Measurements from ENCODE around the gene STPG3. TPM values are rescaled to one million over a fixed set of nuclear protein-coding genes. Genes with fewer than 3 reads are reported as not detected.

STPG3 gene
- total and polyA plus RNA-seq, 2 of the 13 experiments (the other 11 are each of a cell fraction or from before 2014, with no cell fraction given) = not detected

DNA sequence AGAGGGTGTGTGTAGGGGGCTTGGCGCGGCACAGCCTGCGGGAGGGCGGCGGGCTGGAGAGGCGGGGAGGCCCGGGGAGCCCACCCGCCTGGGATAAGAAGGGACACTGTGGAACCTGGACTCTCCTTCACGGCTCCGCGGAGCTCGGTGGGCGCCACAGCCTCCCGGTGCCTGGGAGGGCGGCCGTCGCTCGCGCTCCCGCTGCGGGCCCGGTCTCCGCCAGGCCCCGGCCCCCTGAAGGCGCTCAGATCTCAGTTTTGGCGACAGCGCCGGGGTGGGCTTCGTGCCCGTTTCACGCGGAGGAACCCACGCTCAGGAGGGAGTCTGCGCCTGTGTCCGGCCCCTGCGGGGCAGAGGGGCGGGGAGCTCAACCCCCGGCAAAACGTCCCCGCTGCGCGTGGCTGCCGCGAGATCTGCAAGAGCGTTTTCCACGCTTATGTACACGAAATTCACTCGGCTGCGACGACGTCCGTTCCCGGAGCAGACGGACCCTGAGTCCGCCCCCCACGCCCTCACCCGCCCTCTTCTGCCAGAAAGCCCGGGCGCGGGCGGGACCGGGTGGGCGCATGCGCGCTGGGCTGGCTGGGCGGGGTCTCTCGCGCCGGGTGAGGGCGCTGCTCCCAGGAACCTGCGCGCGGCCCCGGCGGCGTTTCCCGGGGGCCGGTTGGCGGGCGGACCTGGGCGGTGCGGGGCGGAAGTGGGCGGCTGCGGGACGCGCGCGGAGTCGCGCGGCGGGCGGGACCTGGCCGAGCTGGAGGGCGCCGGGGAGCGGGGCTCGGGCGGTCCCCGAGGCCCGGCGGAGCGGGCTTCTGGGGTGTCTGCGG is 3.8 kb downstream of the STPG3 start, which contains the start of gene NELFB (continued):
- TF ChIP-seq ZNF142 (CRISPR knock-in tag; IDR thresholded peaks at IDR 0.05) (peak; percentile 49; the same call in 1 of the 2 replicates), TOPORS (CRISPR knock-in tag; IDR thresholded peaks at IDR 0.05) (peak; percentile 40; the same call in 1 of the 2 replicates), HNF4A (CRISPR knock-in tag; IDR thresholded peaks at IDR 0.05) (peak; percentile 35; the same call in 1 of the 2 replicates), ZNF253 (CRISPR knock-in tag; IDR thresholded peaks at IDR 0.05; ENCODE audit: borderline replicate concordance) (no peak), TP53 (CRISPR knock-in tag; conservative IDR thresholded peaks at IDR 0.05) (no peak), GPN1 (CRISPR knock-in tag; IDR thresholded peaks at IDR 0.05; ENCODE audit: borderline replicate concordance) (no peak; the same call in 1 of the 2 replicates), ZFX (CRISPR knock-in tag; IDR thresholded peaks at IDR 0.05; ENCODE audit: low read depth) (no peak), CHD4 (IDR thresholded peaks at IDR 0.05; ENCODE audit: borderline replicate concordance, low read length) (no peak; the same call in 1 of the 2 replicates), PITX1 (CRISPR knock-in tag; IDR thresholded peaks at IDR 0.05) (0 out of 2 replicates have a peak, but pooled peaks have one; percentile 42), ZNF883 (CRISPR knock-in tag; IDR thresholded peaks at IDR 0.05; ENCODE audit: not compliant biosample characterization) (no peak), RBAK (CRISPR knock-in tag; IDR thresholded peaks at IDR 0.05) (no peak), SOX5 (CRISPR knock-in tag; IDR thresholded peaks at IDR 0.05; ENCODE audit: borderline replicate concordance) (peak; percentile 21; the same call in 1 of the 2 replicates), ZFP36 (IDR thresholded peaks at IDR 0.05; ENCODE audit: borderline replicate concordance, low read depth, low read length, partially characterized antibody) (no peak)
- TF ChIP-seq, protein P1, sequence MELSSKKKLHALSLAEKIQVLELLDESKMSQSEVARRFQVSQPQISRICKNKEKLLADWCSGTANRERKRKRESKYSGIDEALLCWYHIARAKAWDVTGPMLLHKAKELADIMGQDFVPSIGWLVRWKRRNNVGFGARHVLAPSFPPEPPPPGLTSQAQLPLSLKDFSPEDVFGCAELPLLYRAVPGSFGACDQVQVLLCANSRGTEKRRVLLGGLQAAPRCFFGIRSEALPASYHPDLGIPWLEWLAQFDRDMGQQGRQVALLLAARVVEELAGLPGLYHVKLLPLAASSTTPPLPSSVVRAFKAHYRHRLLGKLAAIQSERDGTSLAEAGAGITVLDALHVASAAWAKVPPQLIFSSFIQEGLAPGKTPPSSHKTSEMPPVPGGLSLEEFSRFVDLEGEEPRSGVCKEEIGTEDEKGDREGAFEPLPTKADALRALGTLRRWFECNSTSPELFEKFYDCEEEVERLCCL (CRISPR knock-in tag; IDR thresholded peaks at IDR 0.05; ENCODE audit: borderline replicate concordance) = no peak
- TF ChIP-seq, protein P2, sequence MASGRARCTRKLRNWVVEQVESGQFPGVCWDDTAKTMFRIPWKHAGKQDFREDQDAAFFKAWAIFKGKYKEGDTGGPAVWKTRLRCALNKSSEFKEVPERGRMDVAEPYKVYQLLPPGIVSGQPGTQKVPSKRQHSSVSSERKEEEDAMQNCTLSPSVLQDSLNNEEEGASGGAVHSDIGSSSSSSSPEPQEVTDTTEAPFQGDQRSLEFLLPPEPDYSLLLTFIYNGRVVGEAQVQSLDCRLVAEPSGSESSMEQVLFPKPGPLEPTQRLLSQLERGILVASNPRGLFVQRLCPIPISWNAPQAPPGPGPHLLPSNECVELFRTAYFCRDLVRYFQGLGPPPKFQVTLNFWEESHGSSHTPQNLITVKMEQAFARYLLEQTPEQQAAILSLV (CRISPR knock-in tag; IDR thresholded peaks at IDR 0.05; ENCODE audit: borderline replicate concordance) = 0 out of 2 replicates have a peak, but pooled peaks have one; percentile 38
- TF ChIP-seq, protein P3, sequence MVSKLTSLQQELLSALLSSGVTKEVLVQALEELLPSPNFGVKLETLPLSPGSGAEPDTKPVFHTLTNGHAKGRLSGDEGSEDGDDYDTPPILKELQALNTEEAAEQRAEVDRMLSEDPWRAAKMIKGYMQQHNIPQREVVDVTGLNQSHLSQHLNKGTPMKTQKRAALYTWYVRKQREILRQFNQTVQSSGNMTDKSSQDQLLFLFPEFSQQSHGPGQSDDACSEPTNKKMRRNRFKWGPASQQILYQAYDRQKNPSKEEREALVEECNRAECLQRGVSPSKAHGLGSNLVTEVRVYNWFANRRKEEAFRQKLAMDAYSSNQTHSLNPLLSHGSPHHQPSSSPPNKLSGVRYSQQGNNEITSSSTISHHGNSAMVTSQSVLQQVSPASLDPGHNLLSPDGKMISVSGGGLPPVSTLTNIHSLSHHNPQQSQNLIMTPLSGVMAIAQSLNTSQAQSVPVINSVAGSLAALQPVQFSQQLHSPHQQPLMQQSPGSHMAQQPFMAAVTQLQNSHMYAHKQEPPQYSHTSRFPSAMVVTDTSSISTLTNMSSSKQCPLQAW (CRISPR knock-in tag; IDR thresholded peaks at IDR 0.05) = no peak

Data from HepG2 (cell line).